Suprapubic skin (tissue), 4 donors: ENCODE data around the gene NRXN3.

Experiments
- CTCF ChIP-seq, 2 donors: fragments of 200-600 bp in 1 of 2; fragments of 450-650 bp in 1 of 2; sonication (generic) in 1 of 2; IDR thresholded peaks; one replicate each; pipeline ENCODE4 v1.5.1; 2016 to 2019; ENCODE audit warnings: antibody characterized with exemption in 2 of 2, mild to moderate bottlenecking in 1 of 2, moderate library complexity in 1 of 2
- EP300 ChIP-seq: sonication (generic); formaldehyde crosslinking; IDR thresholded peaks from one replicate; pipeline ENCODE4 v1.6.1; 2017; ENCODE audit warnings: antibody characterized with exemption
- POLR2A ChIP-seq, 2 donors: fragments of 450-650 bp; IDR thresholded peaks; one replicate each; pipeline ENCODE4 v1.6.1; 2017; ENCODE audit warnings: antibody characterized with exemption in 2 of 2, mild to moderate bottlenecking in 2 of 2, moderate library complexity in 2 of 2
- POLR2AphosphoS5 ChIP-seq, 3 donors: sonication (generic); formaldehyde crosslinking; IDR thresholded peaks; one replicate each; pipeline ENCODE4 v1.6.1; 2017; ENCODE audit warnings: antibody characterized with exemption in 3 of 3

GRCh38 chr14:79791055-79791732, 1621.0 kb downstream of the NRXN3 start:
- TF ChIP-seq CTCF (IDR thresholded peaks at IDR 0.05) (no peak), POLR2AphosphoS5 (IDR thresholded peaks at IDR 0.05) (no peak), EP300 (no peak), POLR2A (IDR thresholded peaks at IDR 0.05) (no peak)
